ENCODE measurements around the gene SRPK2. TPM values are rescaled to one million over a fixed set of nuclear protein-coding genes. Genes with fewer than 3 reads are reported as not detected.

SRPK2 gene
- total RNA-seq, 1 donor from 2014 or later: 54.8 TPM

- Histone ChIP-seq H3K27me3 (ENCODE audit: insufficient read depth, low read length) (no peaks in the 10 kb centered on the region), H3K9ac (ENCODE audit: low read length) (no peak overlapping the region), H2AFZ (ENCODE audit: low read depth, low read length) (no peak overlapping the region), H3K4me2 (ENCODE audit: low read length) (no peak overlapping the region), H3K79me2 (ENCODE audit: insufficient read depth, low read length) (peaks cover 70% of the 10 kb centered on the region), H3K9me3 (ENCODE audit: insufficient read depth, low read depth, low read length) (no peaks in the 10 kb centered on the region), H3K27ac (ENCODE audit: low read depth, low read length) (no peak overlapping the region), H4K20me1 (ENCODE audit: insufficient read depth, low read length) (peaks cover 84% of the 10 kb centered on the region), H3K36me3 (ENCODE audit: insufficient read depth, low read length) (no peaks in the 10 kb centered on the region), H3K4me1 (ENCODE audit: insufficient read depth, low read length) (no peaks in the 10 kb centered on the region), H3K4me3 (ENCODE audit: insufficient read depth, low read depth, low read length) (no peak overlapping the region)
- Mint-ChIP-seq H3K9me3 (ENCODE audit: unreplicated experiment) (peaks cover 4% of the 10 kb centered on the region), H3K36me3 (ENCODE audit: low read depth, unreplicated experiment) (no peaks in the 10 kb centered on the region), H3K4me1 (ENCODE audit: low read depth, unreplicated experiment) (peaks cover 22% of the 10 kb centered on the region), H3K4me3 (ENCODE audit: unreplicated experiment) (no peak overlapping the region), H3K27ac (ENCODE audit: unreplicated experiment) (no peak overlapping the region), H3K27me3 (ENCODE audit: low read depth, unreplicated experiment) (no peaks in the 10 kb centered on the region)
- no peak for TF ChIP-seq EZH2 (IDR thresholded peaks at IDR 0.05; ENCODE audit: insufficient read depth, low read length)
- no peak for TF ChIP-seq CTCF (IDR thresholded peaks at IDR 0.05; ENCODE audit: insufficient read depth, low read depth, low read length)
- no peak for DNase-seq (ENCODE audit: low read depth)
- FAIRE-seq: no peak
Measured at GRCh38 chr7:105209870-105210269, 178.9 kb downstream of the SRPK2 start.

GRCh38 chr7:105209433-105209832 is 179.3 kb downstream of the SRPK2 start:
- Histone ChIP-seq H3K4me3 (ENCODE audit: insufficient read depth, low read depth, low read length) (no peak overlapping the region), H3K27ac (ENCODE audit: low read depth, low read length) (no peak overlapping the region), H3K36me3 (ENCODE audit: insufficient read depth, low read length) (no peaks in the 10 kb centered on the region), H3K27me3 (ENCODE audit: insufficient read depth, low read length) (no peaks in the 10 kb centered on the region), H4K20me1 (ENCODE audit: insufficient read depth, low read length) (peaks cover 85% of the 10 kb centered on the region), H3K4me1 (ENCODE audit: insufficient read depth, low read length) (no peaks in the 10 kb centered on the region), H3K4me2 (ENCODE audit: low read length) (no peak overlapping the region), H3K9me3 (ENCODE audit: insufficient read depth, low read depth, low read length) (no peaks in the 10 kb centered on the region), H3K79me2 (ENCODE audit: insufficient read depth, low read length) (peaks cover 70% of the 10 kb centered on the region), H3K9ac (ENCODE audit: low read length) (no peak overlapping the region), H2AFZ (ENCODE audit: low read depth, low read length) (no peak overlapping the region)
- Mint-ChIP-seq H3K9me3 (ENCODE audit: unreplicated experiment) (peaks cover 4% of the 10 kb centered on the region), H3K4me3 (ENCODE audit: unreplicated experiment) (no peak overlapping the region), H3K27ac (ENCODE audit: unreplicated experiment) (no peak overlapping the region), H3K4me1 (ENCODE audit: low read depth, unreplicated experiment) (peaks cover 23% of the 10 kb centered on the region), H3K27me3 (ENCODE audit: low read depth, unreplicated experiment) (no peaks in the 10 kb centered on the region), H3K36me3 (ENCODE audit: low read depth, unreplicated experiment) (no peaks in the 10 kb centered on the region)
- no peak for TF ChIP-seq EZH2 (IDR thresholded peaks at IDR 0.05; ENCODE audit: insufficient read depth, low read length)
- TF ChIP-seq CTCF (IDR thresholded peaks at IDR 0.05; ENCODE audit: insufficient read depth, low read depth, low read length): no peak
- FAIRE-seq (no peak), DNase-seq (ENCODE audit: low read depth) (no peak)

- no peaks in the 10 kb centered on the region for H3K27me3 ChIP-seq (ENCODE audit: insufficient read depth, low read length)
- no peaks in the 10 kb centered on the region for H3K9me3 ChIP-seq (ENCODE audit: insufficient read depth, low read depth, low read length)
- no peak overlapping the region for H3K27ac ChIP-seq (ENCODE audit: low read depth, low read length)
- H4K20me1 ChIP-seq (ENCODE audit: insufficient read depth, low read length): peaks cover 76% of the 10 kb centered on the region
- no peak for FAIRE-seq
- Mint-ChIP-seq H3K4me1 (ENCODE audit: low read depth, unreplicated experiment) (peaks cover 23% of the 10 kb centered on the region), H3K27ac (ENCODE audit: unreplicated experiment) (no peak overlapping the region), H3K36me3 (ENCODE audit: low read depth, unreplicated experiment) (peaks cover 2% of the 10 kb centered on the region), H3K9me3 (ENCODE audit: unreplicated experiment) (peaks cover 4% of the 10 kb centered on the region), H3K4me3 (ENCODE audit: unreplicated experiment) (no peak overlapping the region), H3K27me3 (ENCODE audit: low read depth, unreplicated experiment) (no peaks in the 10 kb centered on the region)
- no peak overlapping the region for H3K4me3 ChIP-seq (ENCODE audit: insufficient read depth, low read depth, low read length)
- no peaks in the 10 kb centered on the region for H3K4me1 ChIP-seq (ENCODE audit: insufficient read depth, low read length)
- H3K4me2 ChIP-seq (ENCODE audit: low read length): no peak overlapping the region
- peaks cover 52% of the 10 kb centered on the region for H3K79me2 ChIP-seq (ENCODE audit: insufficient read depth, low read length)
- no peak overlapping the region for H2AFZ ChIP-seq (ENCODE audit: low read depth, low read length)
- no peak for TF ChIP-seq CTCF (IDR thresholded peaks at IDR 0.05; ENCODE audit: insufficient read depth, low read depth, low read length)
- TF ChIP-seq EZH2 (IDR thresholded peaks at IDR 0.05; ENCODE audit: insufficient read depth, low read length): no peak
- no peak overlapping the region for H3K9ac ChIP-seq (ENCODE audit: low read length)
- DNase-seq (ENCODE audit: low read depth): no peak
- no peaks in the 10 kb centered on the region for H3K36me3 ChIP-seq (ENCODE audit: insufficient read depth, low read length)
Measured at GRCh38 chr7:105206985-105207384, 181.7 kb downstream of the SRPK2 start.

All from astrocyte (in vitro differentiated cells and primary cell).